Peyer's patch (tissue), 4 donors: ENCODE measurements around the gene CD6. TPM values are rescaled to one million over a fixed set of nuclear protein-coding genes. Genes with fewer than 3 reads are reported as not detected.

Source experiments
- DNase-seq, 3 donors: peaks; one replicate each; pipeline ENCODE4 v3.0.0-alpha.2; 2017 to 2019
- H3K27ac ChIP-seq, 4 donors: fragments of 200-600 bp; sonication (generic); one replicate each; pipeline ENCODE4 v1.5.1; 2016 to 2019
- H3K27me3 ChIP-seq, 2 donors: fragments of 200-600 bp; sonication (generic); one replicate each; pipeline ENCODE4 v1.5.1; 2019
- H3K36me3 ChIP-seq, 3 donors: fragments of 200-600 bp; sonication (generic); one replicate each; pipeline ENCODE4 v1.5.1; 2016 to 2019
- H3K4me1 ChIP-seq, 4 donors: fragments of 200-600 bp; sonication (generic); one replicate each; pipeline ENCODE4 v1.5.1; 2016 to 2019
- H3K4me3 ChIP-seq, 4 donors: fragments of 200-600 bp; sonication (generic); 1 replicate in 3 of 4; 2 replicates in 1 of 4; pipeline ENCODE4 v1.5.1; 2016 to 2019; ENCODE audit warnings: mild to moderate bottlenecking in 1 of 4
- H3K9me3 ChIP-seq, 4 donors: fragments of 200-600 bp; sonication (generic); one replicate each; pipeline ENCODE4 v1.5.1; 2016 to 2019; ENCODE audit warnings: mild to moderate bottlenecking in 1 of 4
- CTCF ChIP-seq, 6 experiments: fragments of 450-650 bp in 4 of 6; fragments of 200-600 bp in 2 of 6; sonication (generic) in 1 of 6; IDR thresholded peaks; one replicate each; pipeline ENCODE4 v1.5.1; 2017 to 2019; ENCODE audit warnings: antibody characterized with exemption in 6 of 6, mild to moderate bottlenecking in 3 of 6, moderate library complexity in 1 of 6
- POLR2A ChIP-seq, 2 donors: fragments of 450-650 bp; IDR thresholded peaks; one replicate each; pipeline ENCODE4 v1.5.1; 2017; ENCODE audit warnings: antibody characterized with exemption in 2 of 2, mild to moderate bottlenecking in 2 of 2, moderate library complexity in 2 of 2
- total RNA-seq, 4 donors: library from RNA; depleted of rRNA; stranded (reverse); fragments of >200 nt; gene quantifications; one replicate each; pipeline ENCODE4 v1.1.0, GENCODE V29; 2016

CD6 gene
- total RNA-seq, 4 donors from 2014 or later = 3.3 to 15.7 (median 4.7) TPM

- DNase-seq = no peak
- H3K27me3 ChIP-seq = no peaks in the 10 kb centered on the region
Measured at GRCh38 chr11:61042537-61042936, 71.1 kb downstream of the CD6 start.

GRCh38 chr11:61042961-61043540 is 71.6 kb downstream of the CD6 start:
- Histone ChIP-seq H3K9me3 (no peaks in the 10 kb centered on the region), H3K4me3 (peak overlapping the region in 3 of 4 donors; percentile 6 to 19 (median 9)), H3K27ac (peak overlapping the region; percentile 29 to 79 (median 74)), H3K4me1 (peaks cover 0 to 9% (median 4%) of the 10 kb centered on the region in 4 donors), H3K36me3 (no peaks in the 10 kb centered on the region), H3K27me3 (no peaks in the 10 kb centered on the region)
- no peak for DNase-seq
- TF ChIP-seq CTCF (IDR thresholded peaks at IDR 0.05) (no peak), POLR2A (IDR thresholded peaks at IDR 0.05) (no peak)

More at GRCh38 chr11:61042537-61042936, 71.1 kb downstream of the CD6 start:
- TF ChIP-seq POLR2A (IDR thresholded peaks at IDR 0.05) = no peak
- Histone ChIP-seq H3K36me3 (no peaks in the 10 kb centered on the region), H3K4me3 (peak overlapping the region in 3 of 4 donors; percentile 6 to 24 (median 19)), H3K27ac (peak overlapping the region; percentile 29 to 79 (median 74)), H3K4me1 (peaks cover 0 to 9% (median 4%) of the 10 kb centered on the region in 4 donors), H3K9me3 (no peaks in the 10 kb centered on the region)

DNA sequence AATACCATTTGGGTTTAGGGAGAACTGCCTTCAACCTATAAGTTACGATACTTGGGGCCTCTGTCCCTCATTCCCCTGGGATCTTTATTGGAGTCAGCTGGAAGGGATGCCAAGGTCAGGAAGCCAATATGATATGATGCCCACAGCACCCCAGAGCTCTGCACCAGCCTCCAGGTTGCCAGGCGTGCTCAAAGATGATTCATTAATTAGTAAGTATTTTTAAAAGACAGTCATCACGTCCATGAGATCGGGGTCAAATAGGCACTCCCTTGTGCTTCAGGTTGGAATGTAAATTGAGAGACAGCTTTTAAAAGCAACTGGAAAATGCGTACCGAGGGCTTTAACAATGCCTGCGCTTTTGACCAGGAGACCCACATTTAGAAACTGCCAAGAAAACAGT is 73.8 kb downstream of the CD6 start:
- no peaks in the 10 kb centered on the region for H3K9me3 ChIP-seq
- H3K4me1 ChIP-seq = peaks cover 0 to 9% (median 4%) of the 10 kb centered on the region in 4 donors
- no peak overlapping the region for H3K4me3 ChIP-seq
- no peak overlapping the region for H3K27ac ChIP-seq
- TF ChIP-seq POLR2A (IDR thresholded peaks at IDR 0.05) = no peak
- no peak for TF ChIP-seq CTCF (IDR thresholded peaks at IDR 0.05)
- no peak for DNase-seq
- H3K36me3 ChIP-seq = no peaks in the 10 kb centered on the region
- no peaks in the 10 kb centered on the region for H3K27me3 ChIP-seq

DNA sequence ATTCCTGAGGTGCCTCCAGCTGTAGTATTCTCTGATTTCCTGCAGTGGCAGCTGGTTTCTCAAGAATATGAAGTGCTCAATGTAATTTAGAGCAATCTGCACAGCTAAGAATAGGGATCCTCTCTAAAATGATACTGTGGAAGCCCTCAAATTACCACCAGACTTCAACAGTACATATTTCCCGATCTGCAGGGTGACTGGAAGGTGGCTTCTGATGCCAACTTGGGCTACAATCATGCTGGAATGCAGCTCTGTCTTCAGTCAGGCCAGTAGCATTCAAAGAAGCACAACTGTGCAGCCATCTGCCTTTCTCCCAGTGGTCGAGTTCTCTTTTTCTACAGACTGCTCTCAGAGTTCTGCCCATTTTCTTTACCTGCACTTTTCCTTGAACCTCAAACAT is 75.4 kb downstream of the CD6 start:
- Histone ChIP-seq H3K27ac (no peak overlapping the region), H3K27me3 (no peaks in the 10 kb centered on the region)

GRCh38 chr11:61048368-61049062 is 77.0 kb downstream of the CD6 start:
- no peak for DNase-seq
- no peak overlapping the region for H3K4me3 ChIP-seq
- no peak overlapping the region for H3K27ac ChIP-seq
- TF ChIP-seq CTCF (IDR thresholded peaks at IDR 0.05) (no peak), POLR2A (IDR thresholded peaks at IDR 0.05) (no peak)
- H3K27me3 ChIP-seq = no peaks in the 10 kb centered on the region
- no peaks in the 10 kb centered on the region for H3K36me3 ChIP-seq
- H3K4me1 ChIP-seq = no peaks in the 10 kb centered on the region
- H3K9me3 ChIP-seq = no peaks in the 10 kb centered on the region

More for the DNA sequence above, 75.4 kb downstream of the CD6 start:
- Histone ChIP-seq H3K4me3 (no peak overlapping the region), H3K4me1 (peaks cover 0 to 5% (median 1%) of the 10 kb centered on the region in 4 donors), H3K9me3 (no peaks in the 10 kb centered on the region), H3K36me3 (no peaks in the 10 kb centered on the region)
- TF ChIP-seq POLR2A (IDR thresholded peaks at IDR 0.05) (no peak), CTCF (IDR thresholded peaks at IDR 0.05) (no peak)
- DNase-seq = no peak

DNA sequence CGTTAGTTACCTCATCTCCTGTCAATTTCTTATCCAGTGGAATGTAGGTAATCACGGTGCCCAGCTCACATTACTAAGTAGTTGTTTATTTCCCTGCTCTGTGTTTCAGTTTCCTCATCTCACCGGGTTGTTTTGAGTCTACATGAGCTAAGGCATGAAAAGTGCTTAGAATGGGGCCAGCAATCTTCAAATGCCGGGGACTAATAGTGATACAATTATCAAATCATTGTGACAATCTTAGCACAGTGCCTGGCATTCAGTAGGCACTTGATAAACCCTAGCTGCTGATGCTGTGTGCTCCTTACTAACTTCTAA is 77.5 kb downstream of the CD6 start:
- TF ChIP-seq POLR2A (IDR thresholded peaks at IDR 0.05) (no peak), CTCF (IDR thresholded peaks at IDR 0.05) (no peak)
- DNase-seq = no peak
- Histone ChIP-seq H3K36me3 (no peaks in the 10 kb centered on the region), H3K27me3 (no peaks in the 10 kb centered on the region), H3K27ac (no peak overlapping the region), H3K4me3 (no peak overlapping the region), H3K9me3 (no peaks in the 10 kb centered on the region), H3K4me1 (no peaks in the 10 kb centered on the region)
